OCI-LY1 (cell line): ENCODE data around the gene CSK.

ENCODE experiments used
- CTCF ChIP-seq: fragments of 200-600 bp; sonication (generic), shearing (Covaris generic); IDR thresholded peaks from 2 replicates; pipeline ENCODE4 v1.5.1; 2017; ENCODE audit warnings: mild to moderate bottlenecking, antibody characterized with exemption, low read length, moderate library complexity, mixed read lengths
- EZH2 ChIP-seq: fragments of 200-600 bp; sonication (generic), shearing (Covaris generic); IDR thresholded peaks from 2 replicates; pipeline ENCODE4 v1.8.0; 2017; ENCODE audit warnings: borderline replicate concordance, mixed run types, mild to moderate bottlenecking, antibody characterized with exemption, low read length, moderate library complexity, mixed read lengths

- TF ChIP-seq CTCF (no peak), EZH2 (no peak)
These were observed 63.7 kb downstream of the CSK start for GRCh38 chr15:74845581-74845980.
